B cell (primary cell): ENCODE results near the gene EPDR1.

Experiments used
- CTCF ChIP-seq: fragments of 200-600 bp; IDR thresholded peaks from one replicate; pipeline ENCODE4 v1.8.0; 2022; ENCODE audit warnings: antibody characterized with exemption, mild to moderate bottlenecking
- EZH2 ChIP-seq: IDR thresholded peaks from 2 replicates; pipeline ENCODE4 v1.6.1; 2012; ENCODE audit warnings: borderline replicate concordance, low read depth, mild to moderate bottlenecking, moderate library complexity, low read length; ENCODE audit not compliant: insufficient read depth, poor library complexity, severe bottlenecking

GRCh38 chr7:37893359-37893758 is 27.1 kb upstream of the EPDR1 start:
- TF ChIP-seq EZH2, result no peak
- no peak for TF ChIP-seq CTCF
